ENCODE measurements around the gene ZHX3. TPM values are rescaled to one million over a fixed set of nuclear protein-coding genes. Genes with fewer than 3 reads are reported as not detected.
A peak's percentile ranks its signal among the peaks of the same experiment; 100 is the strongest.

ZHX3 gene
- total RNA-seq, 1 donor: 36.6 TPM

- Histone ChIP-seq H3K36me3 (ENCODE audit: insufficient read depth, low read length) (peaks cover 6% of the 10 kb centered on the region), H4K20me1 (ENCODE audit: insufficient read depth, low read length) (peaks cover 9% of the 10 kb centered on the region), H2AFZ (ENCODE audit: low read length) (no peak overlapping the region), H3K9me3 (ENCODE audit: low read depth, low read length) (no peaks in the 10 kb centered on the region), H3K27ac (ENCODE audit: low read depth, low read length) (peak overlapping the region; percentile 17), H3K4me2 (ENCODE audit: insufficient read depth, low read length) (no peak overlapping the region), H3K27me3 (ENCODE audit: insufficient read depth, low read length) (no peaks in the 10 kb centered on the region), H3K79me2 (ENCODE audit: insufficient read depth, low read length) (peaks cover 59% of the 10 kb centered on the region), H3K4me3 (ENCODE audit: insufficient read depth, low read length) (no peak overlapping the region), H3K4me1 (ENCODE audit: insufficient read depth, low read length) (peaks cover 10% of the 10 kb centered on the region)
- TF ChIP-seq, protein P1, sequence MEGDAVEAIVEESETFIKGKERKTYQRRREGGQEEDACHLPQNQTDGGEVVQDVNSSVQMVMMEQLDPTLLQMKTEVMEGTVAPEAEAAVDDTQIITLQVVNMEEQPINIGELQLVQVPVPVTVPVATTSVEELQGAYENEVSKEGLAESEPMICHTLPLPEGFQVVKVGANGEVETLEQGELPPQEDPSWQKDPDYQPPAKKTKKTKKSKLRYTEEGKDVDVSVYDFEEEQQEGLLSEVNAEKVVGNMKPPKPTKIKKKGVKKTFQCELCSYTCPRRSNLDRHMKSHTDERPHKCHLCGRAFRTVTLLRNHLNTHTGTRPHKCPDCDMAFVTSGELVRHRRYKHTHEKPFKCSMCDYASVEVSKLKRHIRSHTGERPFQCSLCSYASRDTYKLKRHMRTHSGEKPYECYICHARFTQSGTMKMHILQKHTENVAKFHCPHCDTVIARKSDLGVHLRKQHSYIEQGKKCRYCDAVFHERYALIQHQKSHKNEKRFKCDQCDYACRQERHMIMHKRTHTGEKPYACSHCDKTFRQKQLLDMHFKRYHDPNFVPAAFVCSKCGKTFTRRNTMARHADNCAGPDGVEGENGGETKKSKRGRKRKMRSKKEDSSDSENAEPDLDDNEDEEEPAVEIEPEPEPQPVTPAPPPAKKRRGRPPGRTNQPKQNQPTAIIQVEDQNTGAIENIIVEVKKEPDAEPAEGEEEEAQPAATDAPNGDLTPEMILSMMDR (IDR thresholded peaks at IDR 0.05; ENCODE audit: extremely low read depth, low read depth, low read length): no peak
- no peak for DNase-seq (ENCODE audit: insufficient read length, low spot score, missing footprints)
Measured at GRCh38 chr20:41268917-41269652, 48.4 kb downstream of the ZHX3 start.

GRCh38 chr20:41268402-41268801, 49.1 kb downstream of the ZHX3 start:
- TF ChIP-seq, protein P1 (IDR thresholded peaks at IDR 0.05; ENCODE audit: extremely low read depth, low read depth, low read length): no peak
- Histone ChIP-seq H3K9me3 (ENCODE audit: low read depth, low read length) (no peaks in the 10 kb centered on the region), H3K27me3 (ENCODE audit: insufficient read depth, low read length) (no peaks in the 10 kb centered on the region), H3K79me2 (ENCODE audit: insufficient read depth, low read length) (peaks cover 53% of the 10 kb centered on the region), H4K20me1 (ENCODE audit: insufficient read depth, low read length) (peaks cover 9% of the 10 kb centered on the region), H3K4me1 (ENCODE audit: insufficient read depth, low read length) (peaks cover 10% of the 10 kb centered on the region), H3K36me3 (ENCODE audit: insufficient read depth, low read length) (peaks cover 6% of the 10 kb centered on the region), H3K27ac (ENCODE audit: low read depth, low read length) (no peak overlapping the region), H3K4me3 (ENCODE audit: insufficient read depth, low read length) (no peak overlapping the region), H3K4me2 (ENCODE audit: insufficient read depth, low read length) (no peak overlapping the region), H2AFZ (ENCODE audit: low read length) (no peak overlapping the region)
- DNase-seq (ENCODE audit: insufficient read length, low spot score, missing footprints): no peak

DNA sequence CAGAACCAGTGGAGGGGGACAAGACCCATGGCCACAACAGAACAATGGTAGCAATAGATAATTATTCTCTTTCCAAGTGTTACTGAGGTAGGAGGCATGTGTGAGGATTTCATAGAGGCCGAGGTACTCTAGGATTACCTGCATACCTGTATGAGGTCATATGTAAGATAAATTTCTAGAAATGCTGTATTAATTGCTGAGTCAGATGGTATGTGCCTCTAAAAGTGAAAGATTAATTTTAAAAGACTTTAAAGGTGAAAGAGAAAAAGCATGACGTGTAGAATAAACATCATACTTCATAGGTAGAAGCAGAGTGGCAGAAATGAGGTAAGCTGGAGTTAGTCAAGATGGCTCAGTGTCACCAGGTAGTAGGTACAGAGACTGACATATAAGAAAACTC, 51.6 kb downstream of the ZHX3 start:
- Histone ChIP-seq H3K79me2 (ENCODE audit: insufficient read depth, low read length) (peaks cover 51% of the 10 kb centered on the region), H3K4me2 (ENCODE audit: insufficient read depth, low read length) (no peak overlapping the region), H4K20me1 (ENCODE audit: insufficient read depth, low read length) (peaks cover 13% of the 10 kb centered on the region), H3K9me3 (ENCODE audit: low read depth, low read length) (no peaks in the 10 kb centered on the region), H3K4me1 (ENCODE audit: insufficient read depth, low read length) (peaks cover 5% of the 10 kb centered on the region), H3K27me3 (ENCODE audit: insufficient read depth, low read length) (no peaks in the 10 kb centered on the region), H3K4me3 (ENCODE audit: insufficient read depth, low read length) (no peak overlapping the region), H2AFZ (ENCODE audit: low read length) (no peak overlapping the region), H3K27ac (ENCODE audit: low read depth, low read length) (no peak overlapping the region), H3K36me3 (ENCODE audit: insufficient read depth, low read length) (peaks cover 6% of the 10 kb centered on the region)
- TF ChIP-seq, protein P1 (IDR thresholded peaks at IDR 0.05; ENCODE audit: extremely low read depth, low read depth, low read length): no peak
- DNase-seq (ENCODE audit: insufficient read length, low spot score, missing footprints): no peak

GRCh38 chr20:41264819-41265218, 52.7 kb downstream of the ZHX3 start:
- Histone ChIP-seq H2AFZ (ENCODE audit: low read length) (no peak overlapping the region), H3K9me3 (ENCODE audit: low read depth, low read length) (no peaks in the 10 kb centered on the region), H3K27me3 (ENCODE audit: insufficient read depth, low read length) (no peaks in the 10 kb centered on the region), H3K27ac (ENCODE audit: low read depth, low read length) (no peak overlapping the region), H3K79me2 (ENCODE audit: insufficient read depth, low read length) (peaks cover 53% of the 10 kb centered on the region), H3K4me2 (ENCODE audit: insufficient read depth, low read length) (no peak overlapping the region), H3K4me1 (ENCODE audit: insufficient read depth, low read length) (peaks cover 5% of the 10 kb centered on the region), H4K20me1 (ENCODE audit: insufficient read depth, low read length) (peaks cover 12% of the 10 kb centered on the region), H3K4me3 (ENCODE audit: insufficient read depth, low read length) (no peak overlapping the region), H3K36me3 (ENCODE audit: insufficient read depth, low read length) (peaks cover 6% of the 10 kb centered on the region)
- TF ChIP-seq, protein P1 (IDR thresholded peaks at IDR 0.05; ENCODE audit: extremely low read depth, low read depth, low read length): no peak
- DNase-seq (ENCODE audit: insufficient read length, low spot score, missing footprints): no peak
